GM21786 (cell line): Measurements from ENCODE around the gene C1GALT1.
"Not testable (repeated sequence)": the region's sequence is repeated elsewhere in the genome, so short reads cannot be mapped to it uniquely, and the experiment has no call there.

Experiments
- ATAC-seq: cut with Tn5 transposase; IDR thresholded peaks from one replicate; pipeline ENCODE4 v1.9.1; 2021; ENCODE audit not compliant: unreplicated experiment

C1GALT1 gene

GRCh38 chr7:7182156-7183060 is at the start of gene C1GALT1:
TSS of gene C1GALT1 (plus strand) at chr7:7182544. CDS start at chr7:7234320, 51,776 bp downstream.
- ATAC-seq: peak; percentile 76

GRCh38 chr7:7134046-7134445 is 48.3 kb upstream of the C1GALT1 start:
- no peak for ATAC-seq

GRCh38 chr7:7135074-7135473 is 47.3 kb upstream of the C1GALT1 start:
- no peak for ATAC-seq

- ATAC-seq: not testable (repeated sequence)
Measured at GRCh38 chr7:7135924-7136323, 46.4 kb upstream of the C1GALT1 start.

- no peak for ATAC-seq
Measured at GRCh38 chr7:7136466-7137381, 45.6 kb upstream of the C1GALT1 start.

- no peak for ATAC-seq
Measured at GRCh38 chr7:7138897-7139296, 43.4 kb upstream of the C1GALT1 start.

GRCh38 chr7:7143404-7143803 is 38.9 kb upstream of the C1GALT1 start:
- ATAC-seq: not testable (repeated sequence)

- ATAC-seq: not testable (repeated sequence)
Measured at GRCh38 chr7:7145151-7145550, 37.2 kb upstream of the C1GALT1 start.

GRCh38 chr7:7146837-7147236 is 35.5 kb upstream of the C1GALT1 start:
- ATAC-seq: no peak

- no peak for ATAC-seq
Measured at GRCh38 chr7:7148798-7149481, 33.4 kb upstream of the C1GALT1 start.

- no peak for ATAC-seq
Measured at GRCh38 chr7:7151285-7151684, 31.1 kb upstream of the C1GALT1 start.

GRCh38 chr7:7151865-7152264 is 30.5 kb upstream of the C1GALT1 start:
- ATAC-seq: no peak

GRCh38 chr7:7152315-7152714 is 30.0 kb upstream of the C1GALT1 start:
- ATAC-seq: no peak

GRCh38 chr7:7154355-7154754 is 28.0 kb upstream of the C1GALT1 start:
- not testable (repeated sequence) for ATAC-seq

GRCh38 chr7:7156663-7157062 is 25.7 kb upstream of the C1GALT1 start:
- no peak for ATAC-seq

GRCh38 chr7:7157177-7157886 is 25.0 kb upstream of the C1GALT1 start:
- peak; percentile 88 for ATAC-seq

- no peak for ATAC-seq
Measured at GRCh38 chr7:7157887-7158271, 24.5 kb upstream of the C1GALT1 start.

- ATAC-seq: no peak
Measured at GRCh38 chr7:7159063-7159658, 23.2 kb upstream of the C1GALT1 start.

- no peak for ATAC-seq
Measured at GRCh38 chr7:7164591-7164990, 17.8 kb upstream of the C1GALT1 start.

GRCh38 chr7:7165372-7165771 is 17.0 kb upstream of the C1GALT1 start:
- ATAC-seq: no peak
